H1 (cell line): ENCODE results near the gene AHNAK2. TPM values are rescaled to one million over a fixed set of nuclear protein-coding genes. Genes with fewer than 3 reads are reported as not detected.

ENCODE experiments used
- CTCF ChIA-PET: fragments of 300-600 bp; sonication (Branson Sonifier 250); formaldehyde crosslinking; loops from one replicate; lab custom pipeline; 2021; ENCODE audit not compliant: partially characterized antibody; lab: Charles Lee
- POLR2A ChIA-PET: fragments of 300-600 bp; sonication (Branson Sonifier 250); formaldehyde crosslinking; loops from one replicate; lab custom pipeline; 2021; ENCODE audit warnings: inconsistent platforms; ENCODE audit not compliant: partially characterized antibody; lab: Charles Lee
- DNase-seq, 2 experiments: peaks; one replicate each; pipeline versions ENCODE4 v3.0.0 to v3.0.0-alpha.2; 2010 to 2022; ENCODE audit warnings: low spot score in 2 of 2, low read depth in 1 of 2, mixed read lengths in 1 of 2
- FAIRE-seq: peaks from 2 replicates; lab custom pipeline; 2011; peaks lifted over from hg19 to GRCh38; lab: Jason Lieb, UNC
- H2AFZ ChIP-seq: 2 replicates; pipeline ENCODE4 v1.8.1; 2012; ENCODE audit warnings: low read length, inconsistent platforms
- H2AK5ac ChIP-seq: 2 replicates; pipeline ENCODE4 v1.6.1; 2013; ENCODE audit warnings: low read depth, low read length
- H2BK120ac ChIP-seq: replicated peaks from 2 replicates; pipeline ENCODE3; 2013; ENCODE audit warnings: low read depth, low read length, inconsistent platforms
- H2BK12ac ChIP-seq: 2 replicates; pipeline ENCODE4 v1.6.1; 2013; ENCODE audit warnings: low read depth, low read length
- H2BK15ac ChIP-seq: 2 replicates; pipeline ENCODE4 v1.6.1; 2013; ENCODE audit warnings: low read length
- H2BK20ac ChIP-seq: 2 replicates; pipeline ENCODE4 v1.6.1; 2013; ENCODE audit warnings: low read length
- H2BK5ac ChIP-seq: 2 replicates; pipeline ENCODE4 v1.6.1; 2013; ENCODE audit warnings: low read depth, low read length
- H3K14ac ChIP-seq: 2 replicates; pipeline ENCODE4 v1.6.1; 2013; ENCODE audit warnings: inconsistent platforms; ENCODE audit not compliant: insufficient read length
- H3K18ac ChIP-seq: 2 replicates; pipeline ENCODE4 v1.6.1; 2013; ENCODE audit warnings: low read length; ENCODE audit errors: extremely low read depth
- H3K23ac ChIP-seq: 2 replicates; pipeline ENCODE4 v1.6.1; 2013; ENCODE audit warnings: inconsistent platforms; ENCODE audit not compliant: insufficient read length
- H3K23me2 ChIP-seq: 2 replicates; pipeline ENCODE4 v1.6.1; 2013; ENCODE audit warnings: low read depth, low read length
- H3K27ac ChIP-seq: 2 replicates; pipeline ENCODE4 v1.6.1; 2011; ENCODE audit warnings: low read depth, low read length, inconsistent platforms
- H3K27me3 ChIP-seq, 4 experiments: replicated peaks in 1 of 4; 1 replicate in 1 of 4; 2 replicates in 3 of 4; pipeline versions ENCODE4 v1.6.1 to v1.8.1; 2011 to 2013; ENCODE audit warnings: low read length in 3 of 4, mild to moderate bottlenecking in 3 of 4, inconsistent platforms in 2 of 4, mixed read lengths in 2 of 4, moderate library complexity in 1 of 4; ENCODE audit not compliant: control insufficient read depth in 3 of 4, insufficient read depth in 3 of 4; ENCODE audit errors: extremely low read depth in 1 of 4
- H3K36me3 ChIP-seq, 4 experiments: 2 replicates each; pipeline versions ENCODE4 v1.6.1 to v1.8.1; 2011 to 2013; ENCODE audit warnings: mild to moderate bottlenecking in 4 of 4, low read length in 3 of 4, moderate library complexity in 2 of 4, control low read depth in 1 of 4, inconsistent platforms in 1 of 4; ENCODE audit not compliant: insufficient read depth in 4 of 4, control insufficient read depth in 2 of 4
- H3K4ac ChIP-seq: replicated peaks from 2 replicates; pipeline ENCODE3; 2013; ENCODE audit warnings: low read length, low read depth, mixed read lengths, inconsistent platforms; ENCODE audit not compliant: insufficient read length
- H3K4me1 ChIP-seq, 4 experiments: replicated peaks in 1 of 4; 1 replicate in 1 of 4; 2 replicates in 3 of 4; pipeline versions ENCODE4 v1.6.1 to v1.8.1; 2011 to 2013; ENCODE audit warnings: low read length in 3 of 4, inconsistent platforms in 2 of 4, mixed read lengths in 1 of 4; ENCODE audit not compliant: insufficient read depth in 4 of 4, control insufficient read depth in 3 of 4
- H3K4me2 ChIP-seq, 2 experiments: 2 replicates each; pipeline versions ENCODE4 v1.6.1 to v1.8.1; 2011 to 2013; ENCODE audit warnings: low read depth in 2 of 2, low read length in 2 of 2, control low read depth in 1 of 2, inconsistent platforms in 1 of 2, mild to moderate bottlenecking in 1 of 2; ENCODE audit not compliant: insufficient read depth in 1 of 2
- H3K4me3 ChIP-seq, 4 experiments: fragments of 200-600, 300-600 bp in 1 of 4; sonication (generic), shearing (Covaris generic), sonication (Bioruptor Twin) in 1 of 4; 2 replicates each; pipeline versions ENCODE4 v1.5.1 to v1.8.1; 2011 to 2016; ENCODE audit warnings: low read length in 4 of 4, low read depth in 3 of 4, control low read depth in 2 of 4, inconsistent platforms in 2 of 4, mild to moderate bottlenecking in 2 of 4, mixed read lengths in 1 of 4, moderate library complexity in 1 of 4; ENCODE audit not compliant: insufficient read depth in 2 of 4; ENCODE audit errors: extremely low read depth in 1 of 4
- H3K56ac ChIP-seq: replicated peaks from 2 replicates; pipeline ENCODE3; 2013; ENCODE audit warnings: low read depth, mild to moderate bottlenecking, mixed read lengths, low read length, inconsistent platforms; ENCODE audit not compliant: insufficient read length
- H3K79me1 ChIP-seq: 2 replicates; pipeline ENCODE4 v1.6.1; 2013; ENCODE audit warnings: low read depth, low read length, control low read depth
- H3K79me2 ChIP-seq, 2 experiments: 2 replicates each; pipeline versions ENCODE4 v1.6.1 to v1.8.1; 2012 to 2013; ENCODE audit warnings: low read length in 2 of 2, mild to moderate bottlenecking in 2 of 2, inconsistent platforms in 1 of 2; ENCODE audit not compliant: insufficient read depth in 2 of 2, control insufficient read depth in 1 of 2
- H3K9ac ChIP-seq, 4 experiments: replicated peaks in 1 of 4; 1 replicate in 1 of 4; 2 replicates in 3 of 4; pipeline versions ENCODE4 v1.6.1 to v1.8.1; 2011 to 2013; ENCODE audit warnings: low read depth in 3 of 4, low read length in 3 of 4, control low read depth in 2 of 4, mild to moderate bottlenecking in 2 of 4, moderate library complexity in 2 of 4, inconsistent platforms in 1 of 4; ENCODE audit errors: extremely low read depth in 1 of 4
- H3K9me3 ChIP-seq, 2 experiments: 2 replicates each; pipeline versions ENCODE4 v1.6.1 to v1.8.1; 2012 to 2013; ENCODE audit warnings: mild to moderate bottlenecking in 2 of 2, moderate library complexity in 2 of 2, control low read depth in 1 of 2, inconsistent platforms in 1 of 2, low read depth in 1 of 2, low read length in 1 of 2, mixed read lengths in 1 of 2; ENCODE audit not compliant: insufficient read depth in 2 of 2
- H4K20me1 ChIP-seq, 2 experiments: replicated peaks in 1 of 2; 2 replicates each; pipeline versions ENCODE3 to v1.8.1; 2011 to 2013; ENCODE audit warnings: inconsistent platforms in 2 of 2, low read length in 2 of 2, mild to moderate bottlenecking in 1 of 2; ENCODE audit not compliant: insufficient read depth in 2 of 2, control insufficient read depth in 1 of 2
- H4K5ac ChIP-seq: 2 replicates; pipeline ENCODE4 v1.6.1; 2013; ENCODE audit warnings: low read length, low read depth, mixed read lengths, inconsistent platforms; ENCODE audit not compliant: insufficient read length
- H4K8ac ChIP-seq: 2 replicates; pipeline ENCODE4 v1.8.0; 2013; ENCODE audit warnings: mild to moderate bottlenecking, moderate library complexity, low read length, inconsistent platforms; ENCODE audit not compliant: insufficient read depth; ENCODE audit errors: extremely low read depth
- H4K91ac ChIP-seq: replicated peaks from 2 replicates; pipeline ENCODE3; 2013; ENCODE audit warnings: low read length, mixed read lengths, inconsistent platforms; ENCODE audit not compliant: insufficient read length
- ATF3 ChIP-seq: IDR thresholded peaks from 2 replicates; pipeline ENCODE4 v1.6.1; 2011; ENCODE audit warnings: low read depth, mild to moderate bottlenecking, low read length; ENCODE audit not compliant: insufficient read depth
- BRCA1 ChIP-seq: IDR thresholded peaks from 2 replicates; pipeline ENCODE4 v1.6.1; 2012; ENCODE audit warnings: low read depth, low read length, improper control_type of control experiment
- CBX5 ChIP-seq: fragments of 300-800, 300-1000 bp; sonication (generic); IDR thresholded peaks from 2 replicates; pipeline ENCODE4 v1.7.1; 2016; ENCODE audit warnings: antibody characterized with exemption, low read length, low read depth
- GTF2F1 ChIP-seq: IDR thresholded peaks from 2 replicates; pipeline ENCODE4 v1.6.1; 2012; ENCODE audit warnings: low read depth, low read length, improper control_type of control experiment, borderline replicate concordance
- HDAC2 ChIP-seq, 2 experiments: fragments of 300-600 bp in 1 of 2; sonication (generic) in 1 of 2; IDR thresholded peaks; 2 replicates each; pipeline ENCODE4 v1.6.1; 2011 to 2012; ENCODE audit warnings: low read depth in 2 of 2, low read length in 2 of 2, mild to moderate bottlenecking in 2 of 2, moderate library complexity in 2 of 2, borderline replicate concordance in 1 of 2, inconsistent platforms in 1 of 2
- MAFK ChIP-seq: IDR thresholded peaks from 2 replicates; pipeline ENCODE4 v1.6.1; 2012; ENCODE audit warnings: low read depth, mild to moderate bottlenecking, improper control_type of control experiment, low read length
- SP1 ChIP-seq: IDR thresholded peaks from 2 replicates; pipeline ENCODE4 v1.6.1; 2011; ENCODE audit warnings: low read depth, low read length
- WGBS, 2 experiments: shearing (Covaris generic) in 1 of 2; methylation state at CpG; one replicate each; pipeline versions ENCODE4 v1.1.6 to v1.1.7; 2013 to 2015; ENCODE audit warnings: low lambda C conversion rate in 2 of 2, mixed read lengths in 2 of 2, inconsistent platforms in 1 of 2, low coverage in 1 of 2, missing lambda C conversion rate in 1 of 2; ENCODE audit not compliant: insufficient replicate concordance in 2 of 2, insufficient coverage in 1 of 2, insufficient read length in 1 of 2; ENCODE audit errors: extremely low coverage in 1 of 2, missing lambda C conversion rate in 1 of 2; 5-methylcytosine and 5-hydroxymethylcytosine counted together
- polyA plus RNA-seq, 7 experiments: library from polyadenylated mRNA; depleted of rRNA in 3 of 7; stranded (reverse) in 5 of 7; unstranded in 2 of 7; fragments of >200 nt in 5 of 7; fragments of 200-250 nt in 2 of 7; gene quantifications; 1 replicate in 5 of 7; 2 replicates in 1 of 7; 4 replicates in 1 of 7; pipeline versions ENCODE4 v1.2.1 to v1.2.3, GENCODE V29; 2011 to 2013; ENCODE audit warnings: missing spikeins in 2 of 7, mixed read lengths in 2 of 7
- total RNA-seq: library from RNA; stranded (reverse); fragmentation: NEBNext Ultra II Directional; extraction: Animal tissue kit (Norgen Biotek cat#: 25700); gene quantifications from 2 replicates; pipeline ENCODE4 v1.2.1, GENCODE V29; 2021
- TF ChIP-seq, protein P1 (sequence below), 3 experiments: IDR thresholded peaks; 1 replicate in 2 of 3; 2 replicates in 1 of 3; pipeline versions ENCODE4 v1.5.1 to v1.6.1; 2011; ENCODE audit warnings: low read length in 3 of 3, mild to moderate bottlenecking in 3 of 3, inconsistent platforms in 2 of 3, low read depth in 1 of 3, moderate library complexity in 1 of 3; ENCODE audit not compliant: insufficient read depth in 1 of 3; ENCODE audit errors: control extremely low read depth in 1 of 3

AHNAK2 gene
- total and polyA plus RNA-seq, 2 of the 8 experiments (the other 6 are each of a cell fraction or from before 2014, with no cell fraction given): 0.95 to 2.0 TPM

- Histone ChIP-seq H3K23me2 (no peaks in the 10 kb centered on the region; the same call in 1 of the 2 replicates), H3K14ac (no peak overlapping the region), H3K27me3 (peaks cover 8 to 24% (median 18%) of the 10 kb centered on the region in 4 experiments), H2BK5ac (no peak overlapping the region), H3K27ac (no peak overlapping the region), H3K23ac (no peak overlapping the region), H3K56ac (no peak overlapping the region), H3K9me3 (no peaks in the 10 kb centered on the region; a peak in 1 of 4 replicates), H3K4me3 (no peak overlapping the region), H2AK5ac (no peak overlapping the region), H3K79me2 (no peaks in the 10 kb centered on the region), H4K20me1 (peaks cover 0 to 2% of the 10 kb centered on the region in 2 experiments), H2BK20ac (no peak overlapping the region), H2BK120ac (no peak overlapping the region), H3K18ac (no peak overlapping the region), H4K8ac (peak overlapping the region; percentile 43), H3K9ac (no peak overlapping the region), H4K5ac (no peak overlapping the region), H3K4me1 (peaks cover 0 to 6% (median 0%) of the 10 kb centered on the region in 4 experiments; a peak in 5 of 7 replicates), H3K36me3 (no peaks in the 10 kb centered on the region), H2BK12ac (no peak overlapping the region), H3K4ac (no peak overlapping the region), H3K79me1 (no peaks in the 10 kb centered on the region), H4K91ac (no peak overlapping the region), H2AFZ (no peak overlapping the region), H2BK15ac (no peak overlapping the region), H3K4me2 (no peak overlapping the region)
- WGBS, 2 experiments: 92% methylated on average over 21 of the region's 21 CpGs; no CpG with 5 or more reads in 1 of the 2 experiments
- TF ChIP-seq GTF2F1 (no peak), BRCA1 (no peak), MAFK (no peak), HDAC2 (IDR thresholded peaks at IDR 0.05; ENCODE audit: borderline replicate concordance in 1 of 2, low read depth in 2 of 2, low read length in 2 of 2) (no peak), ATF3 (no peak), CBX5 (no peak), SP1 (no peak)
- TF ChIP-seq, protein P1, sequence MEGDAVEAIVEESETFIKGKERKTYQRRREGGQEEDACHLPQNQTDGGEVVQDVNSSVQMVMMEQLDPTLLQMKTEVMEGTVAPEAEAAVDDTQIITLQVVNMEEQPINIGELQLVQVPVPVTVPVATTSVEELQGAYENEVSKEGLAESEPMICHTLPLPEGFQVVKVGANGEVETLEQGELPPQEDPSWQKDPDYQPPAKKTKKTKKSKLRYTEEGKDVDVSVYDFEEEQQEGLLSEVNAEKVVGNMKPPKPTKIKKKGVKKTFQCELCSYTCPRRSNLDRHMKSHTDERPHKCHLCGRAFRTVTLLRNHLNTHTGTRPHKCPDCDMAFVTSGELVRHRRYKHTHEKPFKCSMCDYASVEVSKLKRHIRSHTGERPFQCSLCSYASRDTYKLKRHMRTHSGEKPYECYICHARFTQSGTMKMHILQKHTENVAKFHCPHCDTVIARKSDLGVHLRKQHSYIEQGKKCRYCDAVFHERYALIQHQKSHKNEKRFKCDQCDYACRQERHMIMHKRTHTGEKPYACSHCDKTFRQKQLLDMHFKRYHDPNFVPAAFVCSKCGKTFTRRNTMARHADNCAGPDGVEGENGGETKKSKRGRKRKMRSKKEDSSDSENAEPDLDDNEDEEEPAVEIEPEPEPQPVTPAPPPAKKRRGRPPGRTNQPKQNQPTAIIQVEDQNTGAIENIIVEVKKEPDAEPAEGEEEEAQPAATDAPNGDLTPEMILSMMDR (IDR thresholded peaks at IDR 0.05; ENCODE audit: control extremely low read depth in 1 of 3, insufficient read depth in 1 of 3, low read depth in 1 of 3, low read length in 3 of 3): peak in 1 of 3 experiments; percentile 16; a peak in 2 of 4 replicates
- FAIRE-seq (no peak), DNase-seq (no peak)
- ChIA-PET POLR2A (interaction anchor here (0.6 to 0.8 kb wide), 2 partner anchors 10 to 471 kb away, joined by 3 read pairs; no protein-coding TSS in a partner anchor), CTCF (interaction anchor here (1.0 to 2.2 kb wide), 7 partner anchors 10 to 139 kb away, joined by 3 to 8 read pairs (median 3); partner anchors contain the start of gene GPR132)
These were observed 51.3 kb downstream of the AHNAK2 start for GRCh38 chr14:104926619-104927431.
